Measurements from ENCODE around the gene MBOAT1. TPM values are rescaled to one million over a fixed set of nuclear protein-coding genes. Genes with fewer than 3 reads are reported as not detected.

MBOAT1 gene
- total RNA-seq, 1 experiment from 2014 or later: 9.9 TPM

DNA sequence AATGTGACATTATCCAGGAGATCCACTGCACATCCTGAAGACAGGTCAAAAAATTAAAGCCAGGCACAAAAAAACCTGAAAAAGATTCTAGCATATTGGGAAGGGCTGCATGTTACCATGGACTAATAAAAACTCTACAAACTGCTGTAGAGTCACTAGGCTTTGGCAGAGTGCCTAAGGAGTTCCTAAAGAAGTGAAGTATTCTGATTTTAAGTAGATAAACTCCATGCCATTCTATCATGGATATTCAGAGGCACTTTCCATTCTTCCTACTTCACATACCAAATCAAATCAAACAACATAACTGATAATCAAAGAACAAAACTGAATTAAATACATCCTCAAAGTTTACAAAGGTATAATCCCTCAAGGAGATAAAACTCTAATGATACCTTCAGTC is 3.0 kb upstream of the MBOAT1 start:
- Histone ChIP-seq H3K27me3 (ENCODE audit: insufficient read depth, low read length) (no peaks in the 10 kb centered on the region), H3K9me3 (ENCODE audit: control insufficient read depth, low read depth, low read length) (no peaks in the 10 kb centered on the region), H2AK5ac (ENCODE audit: insufficient read length, low read length) (no peak overlapping the region), H3K14ac (ENCODE audit: insufficient read depth, low read length) (no peak overlapping the region), H3K79me2 (ENCODE audit: insufficient read depth, low read length) (no peaks in the 10 kb centered on the region), H3K56ac (ENCODE audit: insufficient read length, low read depth, low read length) (no peak overlapping the region), H4K5ac (ENCODE audit: insufficient read length, low read depth, low read length) (no peak overlapping the region), H4K91ac (ENCODE audit: insufficient read length, low read depth, low read length) (no peak overlapping the region), H3K9ac (ENCODE audit: extremely low read depth, insufficient read length, low read length) (no peak overlapping the region), H2BK5ac (ENCODE audit: insufficient read length, low read length) (no peak overlapping the region), H3K4me1 (ENCODE audit: insufficient read depth, low read length) (no peaks in the 10 kb centered on the region; the same call in 1 of the 2 replicates), H3T11ph (ENCODE audit: low read length) (no peak overlapping the region), H4K20me1 (ENCODE audit: control insufficient read depth, insufficient read depth, insufficient read length) (no peaks in the 10 kb centered on the region), H3K23ac (ENCODE audit: insufficient read length, low read depth, low read length) (no peak overlapping the region), H2AFZ (ENCODE audit: low read length) (no peak overlapping the region), H3K4ac (ENCODE audit: low read depth, low read length) (no peak overlapping the region), H2BK120ac (ENCODE audit: low read depth, low read length, poor library complexity, severe bottlenecking) (no peak overlapping the region), H3K27ac (ENCODE audit: insufficient read length, low read depth, low read length) (no peak overlapping the region), H3K79me1 (ENCODE audit: insufficient read depth, low read depth, low read length, poor library complexity, severe bottlenecking) (no peaks in the 10 kb centered on the region), H3K23me2 (ENCODE audit: insufficient read length, low read depth, low read length, poor library complexity, severe bottlenecking) (peaks cover 18% of the 10 kb centered on the region), H2BK15ac (ENCODE audit: low read depth, low read length) (no peak overlapping the region), H2BK20ac (ENCODE audit: low read depth, low read length, poor library complexity, severe bottlenecking) (no peak overlapping the region), H3K4me2 (ENCODE audit: insufficient read depth, insufficient read length, low read length) (no peak overlapping the region), H4K8ac (replicated peaks; ENCODE audit: insufficient read length, low read depth, low read length) (no peak overlapping the region), H2BK12ac (ENCODE audit: insufficient read length, low read depth, low read length) (no peak overlapping the region), H3K18ac (ENCODE audit: insufficient read length, low read depth, low read length) (no peak overlapping the region)
- no peak for DNase-seq
- Mint-ChIP-seq H3K4me3 (no peak overlapping the region), H3K27ac (no peak overlapping the region), H3K36me3 (ENCODE audit: insufficient read depth in 1 of 3, low read depth in 3 of 3) (no peaks in the 10 kb centered on the region), H3K27me3 (ENCODE audit: low read depth) (peaks cover 4% of the 10 kb centered on the region), H3K4me1 (peaks cover 20 to 24% of the 10 kb centered on the region in 2 experiments), H3K9me3 (no peaks in the 10 kb centered on the region)
- TF ChIP-seq, protein P1, sequence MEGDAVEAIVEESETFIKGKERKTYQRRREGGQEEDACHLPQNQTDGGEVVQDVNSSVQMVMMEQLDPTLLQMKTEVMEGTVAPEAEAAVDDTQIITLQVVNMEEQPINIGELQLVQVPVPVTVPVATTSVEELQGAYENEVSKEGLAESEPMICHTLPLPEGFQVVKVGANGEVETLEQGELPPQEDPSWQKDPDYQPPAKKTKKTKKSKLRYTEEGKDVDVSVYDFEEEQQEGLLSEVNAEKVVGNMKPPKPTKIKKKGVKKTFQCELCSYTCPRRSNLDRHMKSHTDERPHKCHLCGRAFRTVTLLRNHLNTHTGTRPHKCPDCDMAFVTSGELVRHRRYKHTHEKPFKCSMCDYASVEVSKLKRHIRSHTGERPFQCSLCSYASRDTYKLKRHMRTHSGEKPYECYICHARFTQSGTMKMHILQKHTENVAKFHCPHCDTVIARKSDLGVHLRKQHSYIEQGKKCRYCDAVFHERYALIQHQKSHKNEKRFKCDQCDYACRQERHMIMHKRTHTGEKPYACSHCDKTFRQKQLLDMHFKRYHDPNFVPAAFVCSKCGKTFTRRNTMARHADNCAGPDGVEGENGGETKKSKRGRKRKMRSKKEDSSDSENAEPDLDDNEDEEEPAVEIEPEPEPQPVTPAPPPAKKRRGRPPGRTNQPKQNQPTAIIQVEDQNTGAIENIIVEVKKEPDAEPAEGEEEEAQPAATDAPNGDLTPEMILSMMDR (conservative IDR thresholded peaks at IDR 0.05): no peak
